ENCODE measurements around the gene PLCH1.

GRCh38 chr3:155790272-155790925 is 45.5 kb upstream of the PLCH1 start:
- TF ChIP-seq CTCF (IDR thresholded peaks at IDR 0.05) = no peak
- no peak for TF ChIP-seq POLR2A (IDR thresholded peaks at IDR 0.05)

Data from ovary (tissue), 3 donors.